Kidney epithelial cell (primary cell): Measurements from ENCODE around the gene BICDL2. TPM values are rescaled to one million over a fixed set of nuclear protein-coding genes. Genes with fewer than 3 reads are reported as not detected.

Experiments
- DNase-seq: peaks from one replicate; pipeline ENCODE4 v3.0.0-alpha.2; 2010; ENCODE audit warnings: low read depth
- H3K27me3 ChIP-seq: 2 replicates; pipeline ENCODE4 v1.6.0; 2011; ENCODE audit warnings: low read length; ENCODE audit not compliant: control insufficient read depth, insufficient read depth
- H3K36me3 ChIP-seq: 2 replicates; pipeline ENCODE4 v1.5.1; 2011; ENCODE audit warnings: low read length; ENCODE audit not compliant: control insufficient read depth, insufficient read depth
- H3K4me3 ChIP-seq: 2 replicates; pipeline ENCODE4 v1.5.1; 2011; ENCODE audit warnings: low read depth, mild to moderate bottlenecking, control low read depth, low read length
- CTCF ChIP-seq: IDR thresholded peaks from 2 replicates; pipeline ENCODE4 v1.5.1; 2011; ENCODE audit warnings: mild to moderate bottlenecking, moderate library complexity, low read length, control low read depth, inconsistent platforms; ENCODE audit not compliant: insufficient read depth, poor library complexity, severe bottlenecking
- total RNA-seq: library from RNA; depleted of rRNA; stranded (reverse); fragments of >200 nt; gene quantifications from 2 replicates; pipeline ENCODE4 v1.2.3, GENCODE V29; 2015

BICDL2 gene
- total RNA-seq, 1 donor from 2014 or later: 9.2 TPM

GRCh38 chr16:3004319-3004718 lies 32.4 kb downstream of the BICDL2 start:
- no peak for TF ChIP-seq CTCF
- DNase-seq: no peak
- H3K4me3 ChIP-seq: peak overlapping the region; percentile 7
- H3K36me3 ChIP-seq: no peaks in the 10 kb centered on the region
- H3K27me3 ChIP-seq: peaks cover 4% of the 10 kb centered on the region

- DNase-seq: peak; percentile 94
- peak overlapping the region; percentile 7 for H3K4me3 ChIP-seq
- H3K36me3 ChIP-seq: no peaks in the 10 kb centered on the region
- peak; percentile 57 for TF ChIP-seq CTCF
- peaks cover 4% of the 10 kb centered on the region for H3K27me3 ChIP-seq
Measured at GRCh38 chr16:3003582-3004270, 33.0 kb downstream of the BICDL2 start.

GRCh38 chr16:3001316-3001715 lies 35.4 kb downstream of the BICDL2 start:
- no peak for TF ChIP-seq CTCF
- Histone ChIP-seq H3K27me3 (peaks cover 8% of the 10 kb centered on the region), H3K36me3 (no peaks in the 10 kb centered on the region), H3K4me3 (no peak overlapping the region)
- DNase-seq: no peak

- TF ChIP-seq CTCF: no peak
- DNase-seq: no peak
- peaks cover 8% of the 10 kb centered on the region for H3K27me3 ChIP-seq
- no peaks in the 10 kb centered on the region for H3K36me3 ChIP-seq
- no peak overlapping the region for H3K4me3 ChIP-seq
Measured at GRCh38 chr16:3000540-3000939, 36.2 kb downstream of the BICDL2 start.

GRCh38 chr16:2999929-3000328 lies 36.8 kb downstream of the BICDL2 start:
- H3K36me3 ChIP-seq: no peaks in the 10 kb centered on the region
- H3K27me3 ChIP-seq: peaks cover 6% of the 10 kb centered on the region
- no peak for DNase-seq
- TF ChIP-seq CTCF: no peak
- no peak overlapping the region for H3K4me3 ChIP-seq

GRCh38 chr16:2996298-2996697 lies 40.4 kb downstream of the BICDL2 start:
- H3K4me3 ChIP-seq: no peak overlapping the region
- DNase-seq: no peak
- H3K27me3 ChIP-seq: peaks cover 4% of the 10 kb centered on the region
- TF ChIP-seq CTCF: no peak
- H3K36me3 ChIP-seq: no peaks in the 10 kb centered on the region
